HG03342 (cell line): Measurements from ENCODE around the gene SLC17A7.

Source experiments
- ATAC-seq: cut with Tn5 transposase; IDR thresholded peaks from one replicate; pipeline ENCODE4 v1.9.1; 2021; ENCODE audit warnings: mild to moderate bottlenecking, moderate library complexity; ENCODE audit not compliant: unreplicated experiment

SLC17A7 gene

GRCh38 chr19:49383599-49383998 lies 57.7 kb downstream of the SLC17A7 start:
- no peak for ATAC-seq

DNA sequence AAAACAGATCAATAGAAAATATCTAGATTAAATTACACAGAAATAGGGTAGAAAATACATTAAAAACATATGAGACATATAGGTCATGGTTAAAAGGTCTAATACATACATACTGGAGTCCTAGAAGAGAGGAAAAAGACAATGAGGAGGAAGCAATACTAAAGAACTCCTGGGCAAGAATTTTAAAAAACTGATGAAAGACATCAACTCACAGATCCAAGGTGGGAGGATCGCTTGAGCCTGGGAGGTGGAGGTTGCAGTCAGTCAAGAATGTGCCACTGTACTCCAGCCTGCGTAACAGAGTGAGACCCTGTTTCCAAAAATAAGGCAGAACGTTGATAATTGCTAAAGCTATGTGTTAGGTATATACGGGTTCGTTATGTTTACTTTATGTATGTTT lies 58.7 kb downstream of the SLC17A7 start:
- no peak for ATAC-seq

DNA sequence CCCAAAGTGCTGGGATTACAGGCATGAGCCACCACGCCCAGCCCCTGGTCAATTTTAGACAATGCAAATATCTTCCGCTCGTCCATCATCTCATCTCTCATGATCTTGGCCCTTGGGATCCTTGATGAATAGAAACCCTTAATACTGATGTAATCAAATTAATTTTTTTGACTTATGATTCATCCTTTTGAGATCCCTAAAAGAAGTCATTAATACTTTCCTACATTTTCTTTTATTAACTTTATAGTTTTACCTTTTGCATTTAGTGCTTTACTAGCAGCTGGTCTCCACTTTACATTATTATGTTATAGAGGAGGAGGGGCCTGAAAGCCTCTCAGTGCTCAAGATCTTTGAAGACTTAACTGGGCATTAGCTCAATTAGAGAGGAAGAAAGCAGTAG lies 60.9 kb downstream of the SLC17A7 start:
- ATAC-seq: no peak
